ENCODE results near the gene CHD6.

The CHD6 gene

DNA sequence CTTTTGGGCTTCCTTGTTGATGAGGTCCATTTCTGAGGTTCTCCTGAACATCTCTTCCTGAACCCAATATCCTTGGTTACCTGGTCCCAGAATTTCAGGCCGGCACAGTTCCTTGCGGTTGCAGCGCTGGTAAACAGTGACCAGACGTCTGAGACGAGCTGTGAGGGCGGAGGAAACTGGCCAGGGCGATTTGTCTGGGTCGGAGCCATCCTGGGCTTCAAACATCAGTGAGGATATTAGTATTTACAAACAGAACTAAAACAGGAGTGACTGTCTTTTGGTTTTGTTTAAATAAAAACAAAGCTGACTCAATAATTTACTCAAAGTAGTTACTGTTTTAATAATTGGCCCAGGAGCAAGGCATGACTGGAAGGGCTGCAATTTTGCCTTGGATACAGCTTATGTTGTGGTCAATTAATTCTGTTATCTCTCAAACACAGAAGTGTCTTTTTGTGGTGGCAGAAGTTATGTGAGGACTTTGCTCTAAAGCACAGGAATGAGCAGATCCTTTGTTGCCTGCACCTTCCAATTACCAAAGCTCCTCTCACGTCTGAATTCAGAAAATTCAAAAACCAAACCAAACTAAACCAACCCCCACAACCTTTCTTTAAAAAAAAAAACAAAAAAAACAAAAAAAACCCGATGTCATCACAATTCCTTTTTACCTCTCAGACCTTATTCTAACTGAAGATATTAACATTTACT lies 192.8 kb downstream of the CHD6 start:
- TF ChIP-seq ZNF274 (IDR thresholded peaks at IDR 0.05; ENCODE audit: low read depth, low read length): no peak
- H3K4me3 ChIP-seq (ENCODE audit: low read length): no peak overlapping the region

DNA sequence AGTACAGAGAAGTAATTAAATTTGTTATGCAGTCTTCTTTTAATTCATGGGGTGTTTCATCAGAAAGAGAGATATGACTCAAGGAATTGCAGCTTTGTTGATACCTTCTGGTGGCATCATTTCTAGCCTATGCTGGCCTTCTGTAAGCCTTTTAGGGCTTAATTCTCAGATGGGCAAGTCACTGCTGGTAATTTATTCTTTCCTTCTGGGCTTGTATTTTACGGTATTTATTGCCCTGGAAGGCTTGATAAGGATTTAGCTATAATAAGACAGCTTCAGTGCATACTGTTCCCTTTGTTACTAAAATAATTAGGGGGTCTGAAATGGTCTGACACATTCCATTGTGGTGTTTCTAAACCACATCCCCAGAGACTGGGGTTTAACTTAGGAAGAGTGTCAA lies 193.6 kb downstream of the CHD6 start:
- TF ChIP-seq ZNF274 (IDR thresholded peaks at IDR 0.05; ENCODE audit: low read depth, low read length): no peak
- no peak overlapping the region for H3K4me3 ChIP-seq (ENCODE audit: low read length)

DNA sequence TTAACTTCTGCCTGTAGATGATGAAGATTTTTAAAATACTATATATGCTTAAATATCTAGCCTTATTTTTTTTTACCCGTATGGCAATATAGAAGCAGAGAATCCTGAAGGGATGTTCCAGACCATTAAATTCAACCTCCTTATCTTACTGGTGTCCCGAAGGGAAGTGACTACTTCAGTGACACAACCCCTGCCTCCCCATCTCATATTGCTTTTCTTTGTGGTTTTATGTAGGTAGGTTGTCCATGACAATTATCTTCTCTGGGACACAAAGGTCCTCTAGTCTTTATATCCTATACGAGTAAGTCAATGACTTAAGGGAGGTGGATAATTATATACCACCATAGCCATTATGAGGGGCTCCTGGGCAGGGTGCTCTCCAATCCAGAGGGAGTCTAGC lies 194.2 kb downstream of the CHD6 start:
- no peak overlapping the region for H3K4me3 ChIP-seq (ENCODE audit: low read length)
- no peak for TF ChIP-seq ZNF274 (IDR thresholded peaks at IDR 0.05; ENCODE audit: low read depth, low read length)

DNA sequence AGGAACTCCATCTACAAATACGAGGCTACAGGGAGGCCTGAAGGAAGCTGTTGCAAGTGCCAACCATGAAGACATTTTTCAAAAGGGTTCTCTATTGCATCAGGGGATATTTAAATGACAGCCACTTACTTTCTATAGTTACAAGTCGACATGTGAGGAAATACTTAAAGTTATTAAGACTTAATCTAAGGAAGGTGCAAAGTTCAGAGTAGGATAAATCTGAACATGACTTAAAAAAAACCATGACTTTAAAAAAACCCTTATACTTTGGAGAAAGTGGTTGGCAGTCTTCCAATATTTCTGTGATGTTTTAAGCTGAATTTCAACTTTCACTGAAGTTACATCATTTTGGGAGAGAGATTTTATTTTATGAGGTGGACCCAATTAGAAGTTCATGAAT lies 195.2 kb downstream of the CHD6 start:
- no peak for TF ChIP-seq ZNF274 (IDR thresholded peaks at IDR 0.05; ENCODE audit: low read depth, low read length)
- no peak overlapping the region for H3K4me3 ChIP-seq (ENCODE audit: low read length)

DNA sequence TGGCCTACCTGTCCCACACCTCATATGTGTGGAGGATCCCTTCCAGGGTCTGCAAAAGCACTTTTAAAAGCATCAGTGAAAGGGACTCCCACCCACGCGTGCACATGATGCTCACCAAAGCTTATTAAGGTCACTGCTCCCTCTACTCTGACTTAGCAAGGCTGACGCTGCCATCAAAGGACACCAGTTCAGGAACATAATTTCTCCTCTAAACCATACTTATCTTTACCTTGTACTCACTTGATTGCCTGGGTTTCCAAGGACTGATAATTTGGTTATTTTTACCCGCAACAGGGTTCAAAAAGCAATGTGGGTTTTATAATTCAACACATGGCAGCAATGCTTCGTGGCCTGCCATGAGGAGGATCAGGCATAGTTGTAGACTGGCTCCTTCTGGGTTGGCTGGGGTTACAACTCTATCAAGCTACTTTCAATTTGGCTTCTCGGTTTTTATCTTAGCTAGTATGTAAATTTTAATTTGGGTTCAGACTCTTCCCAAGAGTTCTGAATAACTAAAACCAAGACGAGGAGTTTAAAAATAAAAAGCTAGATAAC lies 199.4 kb downstream of the CHD6 start:
- no peak for TF ChIP-seq ZNF274 (IDR thresholded peaks at IDR 0.05; ENCODE audit: low read depth, low read length)
- no peak overlapping the region for H3K4me3 ChIP-seq (ENCODE audit: low read length)

DNA sequence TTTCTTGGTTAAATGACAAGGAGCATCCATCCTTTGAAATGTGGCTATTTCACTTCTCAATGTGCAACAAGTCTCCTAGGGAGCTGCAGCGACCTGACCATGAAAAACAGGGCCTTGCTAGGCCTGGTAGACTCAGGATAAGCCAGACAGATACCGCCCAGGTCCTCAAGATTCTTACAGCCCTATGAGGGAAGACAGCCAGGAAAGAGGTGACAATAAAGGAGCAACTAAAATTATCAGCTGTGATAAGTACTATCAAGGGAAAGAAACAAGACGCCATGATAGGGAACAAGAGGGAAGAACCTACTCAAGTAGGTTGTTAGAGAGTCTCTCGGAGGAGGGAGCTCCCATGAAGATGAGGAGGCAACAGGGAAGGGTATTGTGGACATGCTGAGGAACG lies 200.1 kb downstream of the CHD6 start:
- TF ChIP-seq ZNF274 (IDR thresholded peaks at IDR 0.05; ENCODE audit: low read depth, low read length): no peak
- no peak overlapping the region for H3K4me3 ChIP-seq (ENCODE audit: low read length)

DNA sequence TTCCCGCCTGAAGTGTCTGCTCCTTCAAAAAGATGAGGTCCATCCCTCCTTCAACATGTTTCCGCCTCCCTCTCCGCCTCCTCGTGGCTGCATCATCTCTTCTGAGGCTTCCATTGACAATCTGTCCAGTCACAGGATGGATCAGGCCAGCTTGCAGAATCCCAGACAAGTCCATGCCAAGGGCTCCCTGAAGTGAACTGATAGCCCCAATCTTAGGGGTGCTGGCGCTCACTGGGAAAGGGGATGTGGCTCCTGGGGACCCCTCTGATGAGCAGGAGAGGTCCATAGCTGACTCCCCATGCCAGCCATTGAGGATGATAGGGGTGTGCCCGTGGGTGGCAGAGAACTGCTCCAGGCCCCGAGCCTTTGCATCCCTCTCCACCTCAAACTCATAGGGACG lies 203.0 kb downstream of the CHD6 start:
- TF ChIP-seq ZNF274 (IDR thresholded peaks at IDR 0.05; ENCODE audit: low read depth, low read length): no peak
- no peak overlapping the region for H3K4me3 ChIP-seq (ENCODE audit: low read length)

DNA sequence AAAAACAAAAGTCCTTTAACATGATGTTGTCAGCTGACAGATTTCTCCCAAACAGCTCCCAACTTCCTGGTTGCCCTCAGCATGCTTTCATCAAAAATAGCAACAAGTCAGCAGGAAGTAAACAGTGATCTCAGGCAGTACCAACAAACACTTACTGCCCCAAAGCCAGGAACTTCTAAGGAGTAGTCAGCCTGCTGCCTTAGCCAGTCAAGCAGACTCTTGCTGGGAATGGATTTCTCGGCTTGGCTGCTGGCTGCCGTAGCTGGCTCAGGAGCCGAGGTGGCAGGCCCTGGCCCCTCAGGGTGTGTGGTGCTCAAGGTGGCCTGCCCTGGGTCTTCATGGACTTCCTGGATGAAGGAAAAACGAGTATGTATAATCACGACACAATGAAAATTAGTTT lies 205.0 kb downstream of the CHD6 start:
- no peak overlapping the region for H3K4me3 ChIP-seq (ENCODE audit: low read length)
- no peak for TF ChIP-seq ZNF274 (IDR thresholded peaks at IDR 0.05; ENCODE audit: low read depth, low read length)

DNA sequence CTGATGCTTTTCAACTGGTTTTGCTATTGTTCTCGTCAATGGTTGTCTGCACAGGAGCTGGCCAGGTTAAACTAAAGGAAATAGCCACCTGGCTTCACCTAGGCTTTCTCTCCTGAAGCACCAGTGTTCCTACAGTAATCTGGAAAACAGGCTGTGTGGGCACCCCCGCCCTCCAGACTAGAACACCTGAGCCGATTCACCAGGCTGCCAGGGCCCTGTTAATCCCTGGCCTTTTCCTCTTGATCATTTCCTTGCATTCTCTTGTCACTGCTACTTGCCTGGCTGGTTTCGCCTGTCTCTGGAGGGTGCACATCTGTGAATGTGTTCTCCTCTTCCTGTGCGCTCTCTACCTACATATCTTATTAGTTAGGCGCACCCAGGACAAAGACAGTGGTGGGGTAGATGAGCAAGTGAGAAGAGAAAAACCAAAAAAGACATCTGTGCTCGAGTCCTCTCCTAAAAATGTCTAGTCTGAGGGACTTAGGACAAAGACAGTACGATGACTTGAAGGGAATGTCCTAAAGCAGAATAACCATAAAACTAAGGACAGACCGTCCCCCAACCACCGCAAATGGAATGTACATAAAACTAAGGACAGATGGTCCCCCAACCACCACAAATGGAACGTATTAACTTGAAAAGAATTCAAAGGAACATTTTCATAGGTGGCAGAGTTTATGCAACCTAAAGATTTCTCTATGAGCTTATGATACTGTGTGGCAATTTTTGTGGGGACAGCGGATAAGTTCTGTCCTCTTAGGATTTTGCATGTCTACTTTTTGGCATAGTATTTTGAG lies 205.7 kb downstream of the CHD6 start:
- no peak overlapping the region for H3K4me3 ChIP-seq (ENCODE audit: low read length)
- TF ChIP-seq ZNF274 (IDR thresholded peaks at IDR 0.05; ENCODE audit: low read depth, low read length): no peak

DNA sequence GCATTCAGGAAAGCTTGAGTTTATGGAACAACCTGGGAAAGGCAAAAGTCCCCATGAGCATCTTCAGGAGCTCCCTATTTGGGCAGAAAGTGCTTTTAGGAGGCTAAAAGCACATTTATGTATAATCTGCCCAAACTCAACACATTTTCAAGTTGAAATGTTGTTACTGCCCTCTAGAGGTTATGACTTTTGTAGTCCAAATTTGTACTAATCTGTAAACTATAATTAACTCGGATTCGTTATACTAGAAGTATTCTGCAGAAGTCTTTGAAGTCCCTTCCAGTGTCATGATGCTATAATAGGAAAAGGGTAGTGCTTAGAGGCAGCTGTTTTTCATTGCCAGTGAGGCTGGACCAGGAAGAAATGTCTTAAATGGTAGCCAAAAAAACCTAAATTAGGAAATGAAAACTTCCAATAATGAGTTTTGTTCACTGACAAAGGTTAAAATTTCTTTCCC lies 206.8 kb downstream of the CHD6 start:
- TF ChIP-seq ZNF274 (IDR thresholded peaks at IDR 0.05; ENCODE audit: low read depth, low read length): no peak
- H3K4me3 ChIP-seq (ENCODE audit: low read length): no peak overlapping the region

DNA sequence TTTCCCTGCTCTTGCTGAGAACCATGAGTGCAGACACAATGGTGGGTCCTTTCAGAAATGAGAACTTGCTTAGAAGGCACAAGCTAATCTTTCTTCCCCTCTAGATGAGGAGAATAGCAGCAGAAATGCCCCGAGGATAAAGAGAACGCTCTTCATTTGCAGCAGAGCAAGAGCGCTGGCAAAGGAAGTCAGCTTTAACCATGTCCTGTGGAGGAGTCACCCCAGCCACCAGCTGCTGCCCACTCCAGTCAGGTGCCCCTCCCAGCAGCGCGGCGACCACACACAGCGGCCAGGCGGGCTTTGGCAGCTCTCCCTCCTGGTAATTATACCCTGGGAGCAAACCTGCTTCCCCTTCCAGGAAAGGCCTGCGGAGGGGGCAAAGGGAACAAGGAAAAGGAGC lies 209.2 kb downstream of the CHD6 start:
- no peak for TF ChIP-seq ZNF274 (IDR thresholded peaks at IDR 0.05; ENCODE audit: low read depth, low read length)
- H3K4me3 ChIP-seq (ENCODE audit: low read length): no peak overlapping the region

DNA sequence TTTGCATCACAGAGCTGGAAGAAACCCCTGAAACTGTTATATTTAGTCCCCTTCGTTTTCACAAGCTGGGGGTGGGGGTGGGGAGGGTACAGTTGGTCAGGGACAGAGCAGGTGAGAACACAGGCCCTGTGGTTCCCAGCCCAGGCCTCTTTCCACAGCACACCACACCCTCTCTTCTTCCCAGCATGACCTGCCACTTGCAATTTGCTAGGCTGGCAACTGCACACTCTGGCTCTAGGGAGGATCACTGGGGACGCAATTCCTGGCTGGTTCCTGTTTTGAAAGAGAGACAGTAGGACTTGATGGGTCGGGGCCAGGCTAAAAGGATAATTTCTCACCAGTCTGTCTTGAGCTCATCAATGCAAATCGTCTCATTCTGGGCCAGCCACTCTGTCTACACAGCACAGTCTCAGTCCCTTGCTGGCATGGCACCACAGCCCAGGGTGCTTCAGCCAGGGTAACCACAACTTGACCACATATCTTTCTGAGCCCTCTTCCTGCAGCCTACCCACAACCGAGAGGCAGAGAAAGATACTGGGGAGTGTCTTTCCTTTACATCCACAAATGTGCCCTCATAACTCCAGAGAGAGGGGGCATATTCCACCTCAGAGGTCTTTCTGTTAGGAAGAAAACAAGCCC lies 209.9 kb downstream of the CHD6 start:
- no peak overlapping the region for H3K4me3 ChIP-seq (ENCODE audit: low read length)
- TF ChIP-seq ZNF274 (IDR thresholded peaks at IDR 0.05; ENCODE audit: low read depth, low read length): no peak

DNA sequence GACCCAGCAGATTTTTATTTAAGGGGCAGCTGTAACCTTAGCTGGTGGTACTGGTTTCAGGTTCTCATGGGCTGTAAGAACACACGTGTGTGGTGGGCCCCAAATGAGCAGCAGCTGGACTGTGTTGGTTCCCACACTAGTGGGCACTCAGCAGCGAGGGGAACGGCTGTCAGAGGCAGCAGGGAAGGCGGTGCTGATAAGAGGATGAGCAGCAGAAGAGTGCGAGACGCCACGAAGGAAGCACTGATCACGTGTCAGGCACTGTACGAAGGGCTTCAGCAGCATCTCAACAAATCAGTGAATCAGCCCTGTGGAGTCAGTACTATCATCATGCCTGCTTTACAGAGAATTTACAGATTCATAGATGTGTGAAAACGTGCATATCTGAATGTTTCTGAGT lies 210.6 kb downstream of the CHD6 start:
- TF ChIP-seq ZNF274 (IDR thresholded peaks at IDR 0.05; ENCODE audit: low read depth, low read length): no peak
- H3K4me3 ChIP-seq (ENCODE audit: low read length): no peak overlapping the region

DNA sequence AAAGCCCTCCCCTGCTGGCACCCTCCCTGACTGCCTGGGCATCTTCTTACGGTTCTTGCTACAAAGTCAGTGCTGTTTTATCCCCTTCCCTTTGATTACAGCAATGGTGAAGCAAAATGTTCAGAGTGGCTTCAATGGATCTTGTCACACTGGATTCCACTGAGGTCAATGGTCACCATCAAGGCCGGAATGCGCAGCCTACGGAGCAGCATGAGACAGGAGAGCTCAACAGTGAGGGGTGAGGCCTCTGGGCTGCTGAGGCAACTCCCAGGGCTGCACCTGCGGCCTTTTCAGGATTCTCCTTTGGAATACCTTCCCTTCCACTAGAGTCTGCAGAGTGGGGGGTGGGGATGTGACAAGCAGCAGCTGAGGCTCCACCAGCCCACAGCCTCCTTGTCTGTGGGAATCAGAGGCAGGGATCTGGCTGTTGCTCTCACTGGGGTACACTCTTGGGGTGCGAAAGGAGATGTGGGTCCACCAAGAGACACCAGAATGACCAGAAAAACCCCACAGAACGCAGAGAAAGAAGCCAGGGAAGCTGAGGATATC lies 211.2 kb downstream of the CHD6 start:
- TF ChIP-seq ZNF274 (IDR thresholded peaks at IDR 0.05; ENCODE audit: low read depth, low read length): no peak
- H3K4me3 ChIP-seq (ENCODE audit: low read length): no peak overlapping the region

Measured in GM08714 (cell line).